GM23248 (cell line): ENCODE measurements around the gene CT45A6. TPM values are rescaled to one million over a fixed set of nuclear protein-coding genes. Genes with fewer than 3 reads are reported as not detected.
"Not testable (repeated sequence)": the region's sequence is repeated elsewhere in the genome, so short reads cannot be mapped to it uniquely, and the experiment has no call there.

Experiments
- DNase-seq: peaks from one replicate; pipeline ENCODE4 v3.0.0-alpha.2; 2015
- H2AFZ ChIP-seq: fragments of 200-600 bp; sonication (generic); 2 replicates; pipeline ENCODE4 v1.6.1; 2016; ENCODE audit warnings: antibody characterized with exemption
- H3F3A ChIP-seq: fragments of 200-600 bp; sonication (generic); 2 replicates; pipeline ENCODE4 v1.6.1; 2016; ENCODE audit warnings: mild to moderate bottlenecking, antibody characterized with exemption, mixed run types; ENCODE audit not compliant: insufficient read depth
- H3K27ac ChIP-seq: fragments of 200-600 bp; sonication (generic); 2 replicates; pipeline ENCODE4 v1.5.1; 2016; ENCODE audit warnings: mild to moderate bottlenecking
- H3K27me3 ChIP-seq: fragments of 200-600 bp; sonication (generic); replicated peaks from 2 replicates; pipeline ENCODE4 v1.6.1; 2016; ENCODE audit warnings: mild to moderate bottlenecking; ENCODE audit not compliant: insufficient read depth
- H3K36me3 ChIP-seq: fragments of 200-600 bp; sonication (generic); 2 replicates; pipeline ENCODE4 v1.6.1; 2016; ENCODE audit warnings: low read depth, mild to moderate bottlenecking
- H3K4me1 ChIP-seq: fragments of 200-600 bp; sonication (generic); 2 replicates; pipeline ENCODE4 v1.6.1; 2016; ENCODE audit warnings: mild to moderate bottlenecking; ENCODE audit not compliant: insufficient read depth
- H3K4me2 ChIP-seq: fragments of 200-600 bp; sonication (generic); one replicate; pipeline ENCODE4 v1.6.1; 2016; ENCODE audit warnings: mild to moderate bottlenecking; ENCODE audit not compliant: unreplicated experiment
- H3K4me3 ChIP-seq: fragments of 200-600 bp; sonication (generic); 2 replicates; pipeline ENCODE4 v1.5.1; 2016; ENCODE audit warnings: mild to moderate bottlenecking
- H3K79me2 ChIP-seq: fragments of 200-600 bp; sonication (generic); 2 replicates; pipeline ENCODE4 v1.6.1; 2016; ENCODE audit warnings: mild to moderate bottlenecking; ENCODE audit not compliant: insufficient read depth
- H3K9ac ChIP-seq: fragments of 200-600 bp; sonication (generic); 2 replicates; pipeline ENCODE4 v1.6.1; 2016; ENCODE audit warnings: mild to moderate bottlenecking
- H3K9me2 ChIP-seq: fragments of 200-600 bp; sonication (generic); 2 replicates; pipeline ENCODE4 v1.6.1; 2016; ENCODE audit warnings: mixed run types, mild to moderate bottlenecking, moderate library complexity; ENCODE audit not compliant: insufficient read depth
- H3K9me3 ChIP-seq: fragments of 200-600 bp; sonication (generic); one replicate; pipeline ENCODE4 v1.6.1; 2017; ENCODE audit warnings: low read depth
- H4K20me1 ChIP-seq: fragments of 200-600 bp; sonication (generic); 2 replicates; pipeline ENCODE4 v1.6.0; 2016; ENCODE audit not compliant: insufficient read depth
- WGBS, 2 experiments: methylation state at CpG; one replicate each; pipeline ENCODE4 v1.1.6; 2015 to 2017; ENCODE audit warnings: low lambda C conversion rate in 2 of 2, low coverage in 1 of 2; ENCODE audit errors: missing lambda C conversion rate in 2 of 2; 5-methylcytosine and 5-hydroxymethylcytosine counted together
- in situ Hi-C: fragments of 300-500 bp; cut with MboI; formaldehyde crosslinking; loops from 2 replicates; pipeline ENCODE4 v1.15.0; 2020
- polyA plus RNA-seq: library from polyadenylated mRNA; unstranded; fragments of >200 nt; fragmentation: Nextera tagmentation; extraction: Ambion mirVana; gene quantifications from 2 replicates; pipeline ENCODE4 v1.2.1, GENCODE V29; 2016
- total RNA-seq: library from RNA; depleted of rRNA; stranded (reverse); fragments of >200 nt; shearing (Covaris generic); gene quantifications from 2 replicates; pipeline ENCODE4 v1.2.3, GENCODE V29; 2014; rRNA removed

CT45A6 gene
- total RNA-seq (not detected in 2 replicates), polyA plus RNA-seq (not detected in 2 replicates)

GRCh38 chrX:135802687-135803086, at the start of gene CT45A6:
TSS of gene CT45A6 (minus strand) at chrX:135802787. CDS start at chrX:135798993, 3,794 bp downstream.
- H3K36me3 ChIP-seq, in situ Hi-C loops, H3K9ac ChIP-seq, H3K4me1 ChIP-seq, H3K27me3 ChIP-seq, H2AFZ ChIP-seq, H3K9me3 ChIP-seq, DNase-seq, H3F3A ChIP-seq, H3K9me2 ChIP-seq, H3K27ac ChIP-seq, H3K79me2 ChIP-seq, H3K4me2 ChIP-seq, H4K20me1 ChIP-seq, H3K4me3 ChIP-seq: not testable (repeated sequence)
- no CpG with 5 or more reads among the region's 16 CpGs for WGBS, 2 experiments

GRCh38 chrX:135837180-135837579, 34.6 kb upstream of the CT45A6 start, which contains the start of gene CT45A7:
TSS of gene CT45A7 (minus strand) at chrX:135837280. CDS start at chrX:135833533, 3,747 bp downstream.
- DNase-seq, H3K9ac ChIP-seq, H3K4me3 ChIP-seq, H3K79me2 ChIP-seq, H3K4me1 ChIP-seq, H3K27ac ChIP-seq, H2AFZ ChIP-seq, H3K36me3 ChIP-seq, H3K4me2 ChIP-seq, H3K27me3 ChIP-seq, H3F3A ChIP-seq, in situ Hi-C loops, H3K9me3 ChIP-seq, H3K9me2 ChIP-seq, H4K20me1 ChIP-seq: not testable (repeated sequence)
- WGBS, 2 experiments = no CpG with 5 or more reads among the region's 17 CpGs

GRCh38 chrX:135819912-135820311, 17.3 kb upstream of the CT45A6 start, which contains the start of gene CT45A2:
TSS of gene CT45A2 (minus strand) at chrX:135820012. CDS start at chrX:135816265, 3,747 bp downstream.
- DNase-seq = not testable (repeated sequence)

GRCh38 chrX:135785403-135785802, 17.2 kb downstream of the CT45A6 start, which contains the start of gene CT45A5:
TSS of gene CT45A5 (minus strand) at chrX:135785503. CDS start at chrX:135781729, 3,774 bp downstream.
- H3F3A ChIP-seq, H3K27me3 ChIP-seq, H3K9ac ChIP-seq, in situ Hi-C loops, H3K79me2 ChIP-seq, H3K36me3 ChIP-seq, H2AFZ ChIP-seq, H3K9me3 ChIP-seq, H3K9me2 ChIP-seq, H3K4me2 ChIP-seq, H4K20me1 ChIP-seq, DNase-seq, H3K4me1 ChIP-seq, H3K4me3 ChIP-seq, H3K27ac ChIP-seq: not testable (repeated sequence)
- WGBS, 2 experiments = no CpG with 5 or more reads among the region's 16 CpGs

More at GRCh38 chrX:135819912-135820311, 17.3 kb upstream of the CT45A6 start, which contains the start of gene CT45A2:
- in situ Hi-C loops, H3K79me2 ChIP-seq, H4K20me1 ChIP-seq, H3K4me2 ChIP-seq, H3K9me3 ChIP-seq, H3K27ac ChIP-seq, H3K27me3 ChIP-seq, H3K4me3 ChIP-seq, H3K4me1 ChIP-seq, H3F3A ChIP-seq, H3K9me2 ChIP-seq, H3K36me3 ChIP-seq, H2AFZ ChIP-seq, H3K9ac ChIP-seq: not testable (repeated sequence)
- no CpG with 5 or more reads among the region's 17 CpGs for WGBS, 2 experiments

GRCh38 chrX:135768091-135768490, 34.5 kb downstream of the CT45A6 start, which contains the start of gene CT45A3:
TSS of gene CT45A3 (minus strand) at chrX:135768191. CDS start at chrX:135764444, 3,747 bp downstream.
- H3K4me1 ChIP-seq, H4K20me1 ChIP-seq, H3K4me3 ChIP-seq, H3K79me2 ChIP-seq, H3K36me3 ChIP-seq, H3F3A ChIP-seq, H3K9ac ChIP-seq, H3K27ac ChIP-seq, H3K27me3 ChIP-seq, H3K4me2 ChIP-seq, H2AFZ ChIP-seq, in situ Hi-C loops, DNase-seq, H3K9me3 ChIP-seq, H3K9me2 ChIP-seq: not testable (repeated sequence)
- no CpG with 5 or more reads among the region's 17 CpGs for WGBS, 2 experiments

GRCh38 chrX:135744739-135745138, 57.8 kb downstream of the CT45A6 start:
- H3K9me3 ChIP-seq, H3K4me2 ChIP-seq, DNase-seq, H3K4me3 ChIP-seq, H3K36me3 ChIP-seq, H4K20me1 ChIP-seq, H3F3A ChIP-seq, H3K9ac ChIP-seq, H3K27ac ChIP-seq, H3K27me3 ChIP-seq, in situ Hi-C loops, H2AFZ ChIP-seq, H3K9me2 ChIP-seq, H3K4me1 ChIP-seq, H3K79me2 ChIP-seq: not testable (repeated sequence)
- 63 to 76% methylated on average over 3 to 4 of the region's 4 CpGs for WGBS, 2 experiments
